Common myeloid progenitor, CD34-positive (primary cell): ENCODE data around the gene GPR35.
"Not testable (repeated sequence)": the region's sequence is repeated elsewhere in the genome, so short reads cannot be mapped to it uniquely, and the experiment has no call there.

Source experiments
- CTCF ChIA-PET: fragments of 350-600 bp; sonication (Branson Sonifier 250); formaldehyde crosslinking; loops from one replicate; lab custom pipeline; 2021; ENCODE audit warnings: antibody characterized with exemption; lab: Charles Lee
- POLR2A ChIA-PET: fragments of 350-600 bp; sonication (Branson Sonifier 250); formaldehyde crosslinking; loops from one replicate; lab custom pipeline; 2021; ENCODE audit warnings: antibody characterized with exemption; lab: Charles Lee
- DNase-seq, 3 donors: peaks; one replicate each; pipeline versions ENCODE4 v3.0.0 to v3.0.0-alpha.2; 2013
- H3K27ac ChIP-seq, 2 experiments: 1 replicate in 1 of 2; 2 replicates in 1 of 2; pipeline ENCODE4 v1.7.0; 2013; ENCODE audit warnings: inconsistent platforms in 2 of 2, low read length in 2 of 2, mild to moderate bottlenecking in 2 of 2, low read depth in 1 of 2, moderate library complexity in 1 of 2; ENCODE audit not compliant: severe bottlenecking in 2 of 2, insufficient read depth in 1 of 2, poor library complexity in 1 of 2
- H3K27me3 ChIP-seq, 5 experiments: replicated peaks in 2 of 5; 1 replicate in 3 of 5; 2 replicates in 2 of 5; pipeline versions ENCODE4 v1.6.1 to v1.7.0; 2013; ENCODE audit warnings: low read length in 4 of 5, mild to moderate bottlenecking in 2 of 5, moderate library complexity in 2 of 5, inconsistent platforms in 1 of 5; ENCODE audit not compliant: insufficient read depth in 5 of 5, control insufficient read depth in 4 of 5
- H3K36me3 ChIP-seq, 4 experiments: 1 replicate in 2 of 4; 2 replicates in 2 of 4; pipeline versions ENCODE4 v1.6.1 to v1.7.0; 2013; ENCODE audit warnings: low read length in 3 of 4, control low read depth in 1 of 4, mild to moderate bottlenecking in 1 of 4; ENCODE audit not compliant: control insufficient read depth in 4 of 4, insufficient read depth in 4 of 4
- H3K4me1 ChIP-seq, 4 experiments: 1 replicate in 3 of 4; 2 replicates in 1 of 4; pipeline versions ENCODE4 v1.6.1 to v1.7.1; 2013; ENCODE audit warnings: low read length in 3 of 4, mild to moderate bottlenecking in 3 of 4, control low read depth in 1 of 4, inconsistent platforms in 1 of 4, moderate library complexity in 1 of 4; ENCODE audit not compliant: control insufficient read depth in 4 of 4, insufficient read depth in 4 of 4; ENCODE audit errors: control extremely low read depth in 1 of 4
- H3K4me3 ChIP-seq, 7 experiments: 1 replicate in 4 of 7; 2 replicates in 3 of 7; pipeline versions ENCODE4 v1.5.1 to v1.7.0; 2013; ENCODE audit warnings: mild to moderate bottlenecking in 7 of 7, low read length in 6 of 7, moderate library complexity in 6 of 7, inconsistent platforms in 2 of 7, low read depth in 2 of 7, control low read depth in 1 of 7; ENCODE audit not compliant: insufficient read depth in 4 of 7, control insufficient read depth in 1 of 7; ENCODE audit errors: extremely low read depth in 1 of 7
- H3K9me3 ChIP-seq, 5 experiments: 1 replicate in 4 of 5; 2 replicates in 1 of 5; pipeline versions ENCODE4 v1.6.1 to v1.7.1; 2013; ENCODE audit warnings: low read length in 4 of 5, mild to moderate bottlenecking in 2 of 5, inconsistent platforms in 1 of 5, low read depth in 1 of 5, moderate library complexity in 1 of 5; ENCODE audit not compliant: control insufficient read depth in 4 of 5, insufficient read depth in 2 of 5; ENCODE audit errors: control extremely low read depth in 1 of 5
- WGBS: methylation state at CpG from one replicate; pipeline ENCODE4 v1.1.5; 2013; ENCODE audit not compliant: insufficient coverage; 5-methylcytosine and 5-hydroxymethylcytosine counted together

GPR35 gene

GRCh38 chr2:240670950-240671349, 45.7 kb downstream of the GPR35 start:
- Histone ChIP-seq H3K27me3 (peaks cover 7 to 50% (median 10%) of the 10 kb centered on the region in 5 experiments), H3K4me1 (peaks cover 0 to 6% (median 3%) of the 10 kb centered on the region in 4 experiments), H3K4me3 (no peak overlapping the region), H3K9me3 (no peaks in the 10 kb centered on the region), H3K27ac (no peak overlapping the region), H3K36me3 (no peaks in the 10 kb centered on the region)
- CTCF ChIA-PET: no interaction called here
- 95% methylated on average over 4 of the region's 4 CpGs for WGBS
- POLR2A ChIA-PET: interaction anchor here (0.6 kb wide), 1 partner anchor 184 kb away, joined by 3 read pairs; no protein-coding TSS in a partner anchor
- DNase-seq: no peak

DNA sequence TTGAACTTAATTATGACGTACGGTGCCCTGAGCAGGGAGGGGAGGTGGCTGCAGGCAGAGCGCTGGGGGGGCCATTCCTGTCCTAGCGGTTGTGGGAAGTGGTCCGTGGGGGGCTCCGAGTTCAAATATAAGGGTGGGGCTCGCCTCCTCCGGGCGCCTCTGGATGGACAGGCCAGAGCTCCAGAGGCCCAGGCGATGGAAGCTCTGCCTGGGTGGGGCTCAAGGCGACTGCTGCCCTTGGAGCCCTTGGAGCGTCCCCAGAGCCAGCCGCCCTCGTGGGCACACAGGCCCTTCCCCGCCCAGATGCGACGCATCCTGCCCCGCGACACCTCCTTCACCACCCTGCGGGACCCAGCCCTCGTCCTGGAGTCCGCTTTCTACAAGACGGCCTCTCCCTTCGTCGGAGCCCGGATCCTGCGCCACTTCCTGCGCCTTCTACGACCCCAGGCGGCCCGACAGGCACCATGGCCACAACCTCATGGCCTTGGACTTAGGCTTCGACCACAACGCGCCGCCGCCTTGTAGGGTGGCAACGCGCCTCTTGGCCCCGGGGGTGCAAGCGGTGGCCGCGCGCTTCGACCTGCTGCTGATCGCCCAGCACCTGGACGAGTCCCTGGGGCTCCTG, 46.9 kb downstream of the GPR35 start:
- Histone ChIP-seq H3K9me3 (no peaks in the 10 kb centered on the region), H3K4me3 (no peak overlapping the region), H3K36me3 (no peaks in the 10 kb centered on the region), H3K27ac (no peak overlapping the region), H3K4me1 (peaks cover 0 to 6% (median 3%) of the 10 kb centered on the region in 4 experiments), H3K27me3 (peaks cover 4 to 48% (median 10%) of the 10 kb centered on the region in 5 experiments)
- ChIA-PET POLR2A (no interaction called here), CTCF (no interaction called here)
- 45% methylated on average over 46 of the region's 46 CpGs for WGBS
- no peak for DNase-seq

- peaks cover 0 to 6% (median 3%) of the 10 kb centered on the region in 4 experiments for H3K4me1 ChIP-seq
- no peak for DNase-seq
- 5% methylated on average over 47 of the region's 55 CpGs for WGBS
- H3K27me3 ChIP-seq: peaks cover 4 to 48% (median 10%) of the 10 kb centered on the region in 5 experiments
- peak overlapping the region in 1 of 7 experiments; percentile 16 for H3K4me3 ChIP-seq
- H3K27ac ChIP-seq: no peak overlapping the region
- no peaks in the 10 kb centered on the region for H3K9me3 ChIP-seq
- no peaks in the 10 kb centered on the region for H3K36me3 ChIP-seq
- ChIA-PET POLR2A (interaction anchor here (0.7 kb wide), 1 partner anchor 17 kb away, joined by 4 read pairs; no protein-coding TSS in a partner anchor), CTCF (no interaction called here)
Measured at GRCh38 chr2:240672701-240673190, 47.5 kb downstream of the GPR35 start.

DNA sequence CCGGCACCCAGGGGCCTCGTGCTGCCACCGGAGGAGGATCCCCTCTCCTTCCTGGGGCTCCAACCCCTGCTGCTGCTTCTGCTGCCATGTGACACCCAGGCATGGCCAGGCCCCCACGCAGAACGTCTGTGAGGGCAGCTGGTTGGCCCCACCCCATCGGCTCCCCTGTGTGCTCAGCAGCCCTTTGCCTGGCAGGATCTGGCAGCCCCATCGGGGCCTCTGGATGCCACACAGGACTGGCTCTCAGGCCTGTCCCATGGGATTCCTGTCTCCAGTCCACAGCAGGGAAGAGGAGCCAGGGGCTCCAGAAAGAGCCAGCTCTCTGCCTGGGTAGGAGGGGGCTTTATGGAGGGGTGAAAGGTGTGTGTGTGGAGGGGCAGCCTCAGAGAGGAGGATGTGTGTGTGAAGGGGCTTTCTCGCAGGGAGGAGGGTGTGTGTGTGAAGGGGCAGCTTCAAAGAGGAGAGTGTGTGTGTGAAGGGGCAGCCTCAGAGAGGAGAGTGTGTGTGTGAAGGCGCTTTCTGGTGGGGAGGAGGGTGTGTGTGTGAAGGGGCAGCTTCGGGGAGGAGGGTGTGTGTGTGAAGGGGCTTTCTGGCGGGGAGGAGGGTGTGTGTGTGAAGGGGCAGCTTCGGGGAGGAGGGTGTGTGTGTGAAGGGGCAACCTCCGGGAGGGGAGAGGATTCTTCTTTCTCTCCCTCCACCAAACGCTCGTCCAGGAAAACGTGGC, 49.3 kb downstream of the GPR35 start:
- H3K36me3 ChIP-seq, POLR2A ChIA-PET, H3K4me1 ChIP-seq, H3K4me3 ChIP-seq, H3K27ac ChIP-seq, H3K9me3 ChIP-seq, DNase-seq, CTCF ChIA-PET: not testable (repeated sequence)
- 50% methylated on average over 3 of the region's 16 CpGs for WGBS
- peaks cover 0 to 48% (median 10%) of the 10 kb centered on the region in 5 experiments for H3K27me3 ChIP-seq

DNA sequence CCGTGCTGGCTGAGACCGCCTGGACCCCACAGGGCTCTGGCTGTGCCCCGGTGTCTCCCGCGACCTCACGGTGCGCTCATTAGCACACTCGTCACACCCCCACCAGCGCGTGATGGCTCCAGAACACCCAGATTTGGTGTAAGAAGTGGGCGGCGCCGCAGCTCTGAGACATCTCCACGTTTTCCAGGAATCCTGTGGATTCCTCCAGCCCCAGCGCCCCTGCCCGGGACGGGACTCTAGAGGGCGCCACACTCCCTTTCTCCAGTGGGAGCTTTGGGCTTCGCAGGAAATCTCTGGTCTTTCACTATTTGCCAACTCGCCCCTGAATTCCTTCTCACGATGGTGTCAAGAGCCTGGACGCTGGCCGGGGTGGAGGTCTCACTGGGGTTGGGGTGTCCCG, 50.1 kb downstream of the GPR35 start:
- H3K4me3 ChIP-seq, DNase-seq, H3K36me3 ChIP-seq, H3K9me3 ChIP-seq, H3K27ac ChIP-seq, POLR2A ChIA-PET, CTCF ChIA-PET, H3K4me1 ChIP-seq: not testable (repeated sequence)
- H3K27me3 ChIP-seq: peaks cover 0 to 46% (median 10%) of the 10 kb centered on the region in 5 experiments
- no CpG with 5 or more reads among the region's 24 CpGs for WGBS

- H3K27ac ChIP-seq, CTCF ChIA-PET, H3K4me1 ChIP-seq, POLR2A ChIA-PET, H3K36me3 ChIP-seq, H3K9me3 ChIP-seq, H3K4me3 ChIP-seq, DNase-seq: not testable (repeated sequence)
- H3K27me3 ChIP-seq: peaks cover 0 to 19% (median 2%) of the 10 kb centered on the region in 5 experiments
- no CpG with 5 or more reads among the region's 14 CpGs for WGBS
Measured at GRCh38 chr2:240678043-240678442, 52.8 kb downstream of the GPR35 start.

DNA sequence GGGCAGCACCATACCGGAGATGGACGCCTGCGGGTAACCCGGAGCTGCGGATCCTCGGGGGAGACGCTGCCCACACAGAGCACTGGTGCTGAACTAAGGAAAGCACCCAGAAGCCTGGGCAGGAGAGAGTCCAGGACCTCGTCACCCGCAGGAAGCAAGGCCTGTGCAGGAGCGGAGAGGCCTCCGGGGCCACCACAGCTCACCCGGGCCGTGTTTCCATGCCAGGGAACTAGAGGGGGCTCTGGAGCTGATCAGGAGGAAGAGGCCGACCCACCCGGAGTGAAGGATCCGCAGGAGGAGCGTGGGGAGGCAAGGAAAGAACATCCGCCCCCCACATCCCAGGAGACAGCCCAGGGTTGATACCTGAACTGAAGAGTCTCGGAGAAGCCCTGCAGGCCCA, 53.6 kb downstream of the GPR35 start:
- POLR2A ChIA-PET, H3K36me3 ChIP-seq, H3K4me3 ChIP-seq, H3K9me3 ChIP-seq, DNase-seq, H3K27ac ChIP-seq, H3K27me3 ChIP-seq, CTCF ChIA-PET, H3K4me1 ChIP-seq: not testable (repeated sequence)
- no CpG with 5 or more reads among the region's 19 CpGs for WGBS
